Measurements from ENCODE around the gene PIM1.

- TF ChIP-seq CTCF (IDR thresholded peaks at IDR 0.05; ENCODE audit: low read depth, low read length): peak; percentile 88
- TF ChIP-seq POLR2A (IDR thresholded peaks at IDR 0.05; ENCODE audit: extremely low read depth, insufficient read length): no peak
- TF ChIP-seq MAX (IDR thresholded peaks at IDR 0.05; ENCODE audit: low read depth, low read length): peak; percentile 24; the same call in 1 of the 2 replicates
- no peak for TF ChIP-seq MYC (IDR thresholded peaks at IDR 0.05; ENCODE audit: low read depth, low read length)
Observed at GRCh38 chr6:37207903-37208456, 38.0 kb downstream of the PIM1 start.
